GM23338 (cell line): Measurements from ENCODE around the gene MET. TPM values are rescaled to one million over a fixed set of nuclear protein-coding genes. Genes with fewer than 3 reads are reported as not detected.

Experiments used
- ATAC-seq: fragments of 200-7000 bp; cut with Tn5 transposase; 3 replicates; pipeline ENCODE4 v1.9.1; 2020
- DNase-seq: peaks from one replicate; pipeline ENCODE4 v3.0.0-alpha.2; 2015; ENCODE audit warnings: low spot score
- H2AFZ ChIP-seq: fragments of 200-600 bp; sonication (generic); 2 replicates; pipeline ENCODE4 v1.8.0; 2016; ENCODE audit warnings: antibody characterized with exemption, mild to moderate bottlenecking, moderate library complexity
- H3F3A ChIP-seq: fragments of 200-600 bp; sonication (generic); replicated peaks from 2 replicates; pipeline ENCODE4 v1.8.0; 2017; ENCODE audit warnings: antibody characterized with exemption, mixed run types, low read depth
- H3K27ac ChIP-seq: fragments of 200-600 bp; sonication (generic); 2 replicates; pipeline ENCODE4 v1.6.1; 2016; ENCODE audit warnings: low read depth
- H3K27me3 ChIP-seq: fragments of 200-600 bp; sonication (generic); 2 replicates; pipeline ENCODE4 v1.8.0; 2016; ENCODE audit warnings: mild to moderate bottlenecking, mixed run types, moderate library complexity; ENCODE audit not compliant: insufficient read depth
- H3K36me3 ChIP-seq: fragments of 200-600 bp; sonication (generic); 2 replicates; pipeline ENCODE4 v1.8.0; 2016; ENCODE audit warnings: mild to moderate bottlenecking; ENCODE audit not compliant: insufficient read depth
- H3K4me1 ChIP-seq: fragments of 200-600 bp; sonication (generic); 2 replicates; pipeline ENCODE4 v1.8.0; 2016; ENCODE audit warnings: mild to moderate bottlenecking, moderate library complexity; ENCODE audit not compliant: insufficient read depth
- H3K4me2 ChIP-seq: fragments of 200-600 bp; sonication (generic); 2 replicates; pipeline ENCODE4 v1.7.1; 2017; ENCODE audit warnings: mixed run types
- H3K4me3 ChIP-seq: fragments of 200-600 bp; sonication (generic); 2 replicates; pipeline ENCODE4 v1.6.1; 2016; ENCODE audit warnings: mixed run types
- H3K79me2 ChIP-seq: fragments of 200-600 bp; sonication (generic); replicated peaks from 2 replicates; pipeline ENCODE4 v1.8.0; 2017; ENCODE audit warnings: mild to moderate bottlenecking; ENCODE audit not compliant: insufficient read depth
- H3K9me2 ChIP-seq: fragments of 200-600 bp; sonication (generic); 2 replicates; pipeline ENCODE4 v1.8.0; 2017; ENCODE audit not compliant: insufficient read depth
- H4K20me1 ChIP-seq: fragments of 200-600 bp; sonication (generic); replicated peaks from 2 replicates; pipeline ENCODE4 v1.8.0; 2017; ENCODE audit warnings: mild to moderate bottlenecking; ENCODE audit not compliant: insufficient read depth
- H3K27ac Mint-ChIP-seq: 2 replicates; pipeline ENCODE4 v1.8.0; 2020; ENCODE audit warnings: inconsistent platforms, mild to moderate bottlenecking, moderate library complexity, mixed read lengths
- H3K27me3 Mint-ChIP-seq: 3 replicates; pipeline ENCODE4 v1.8.0; 2022; ENCODE audit warnings: low read depth, mild to moderate bottlenecking, moderate library complexity, mixed read lengths, inconsistent platforms; ENCODE audit not compliant: insufficient read depth, poor library complexity
- H3K36me3 Mint-ChIP-seq: 3 replicates; pipeline ENCODE4 v1.8.0; 2021; ENCODE audit warnings: low read depth, mild to moderate bottlenecking, inconsistent platforms, moderate library complexity, mixed read lengths
- H3K4me1 Mint-ChIP-seq: 3 replicates; pipeline ENCODE4 v1.8.0; 2020; ENCODE audit warnings: mild to moderate bottlenecking, inconsistent platforms, mixed read lengths
- H3K4me3 Mint-ChIP-seq: 3 replicates; pipeline ENCODE4 v1.8.0; 2021; ENCODE audit warnings: moderate library complexity, mild to moderate bottlenecking, inconsistent platforms, mixed read lengths
- H3K9me3 Mint-ChIP-seq: 3 replicates; pipeline ENCODE4 v1.8.0; 2020; ENCODE audit warnings: moderate library complexity, mild to moderate bottlenecking, inconsistent platforms, mixed read lengths
- CREB1 ChIP-seq: fragments of 250-450 bp; sonication (Bioruptor Pico); IDR thresholded peaks from 2 replicates; pipeline ENCODE4 v1.5.0; 2020; ENCODE audit warnings: low read depth, mild to moderate bottlenecking, moderate library complexity
- EZH2 ChIP-seq: fragments of 200-600 bp; sonication (generic); IDR thresholded peaks from one replicate; pipeline ENCODE4 v1.8.0; 2017; ENCODE audit warnings: antibody characterized with exemption, mild to moderate bottlenecking, low read depth; ENCODE audit not compliant: unreplicated experiment
- EZH2phosphoT487 ChIP-seq: fragments of 200-600 bp; sonication (generic); IDR thresholded peaks from one replicate; pipeline ENCODE4 v1.8.1; 2018; ENCODE audit warnings: antibody characterized with exemption; ENCODE audit not compliant: unreplicated experiment
- JUNB ChIP-seq: IDR thresholded peaks from one replicate; pipeline ENCODE4 v1.6.1; 2016; ENCODE audit warnings: antibody characterized with exemption; ENCODE audit not compliant: unreplicated experiment
- NANOG ChIP-seq: IDR thresholded peaks from 2 replicates; pipeline ENCODE4 v1.6.1; 2016; ENCODE audit warnings: antibody characterized with exemption, borderline replicate concordance
- POLR2AphosphoS5 ChIP-seq: IDR thresholded peaks from 2 replicates; pipeline ENCODE4 v1.6.1; 2016; ENCODE audit warnings: antibody characterized with exemption, low read depth
- STAT1 ChIP-seq: IDR thresholded peaks from one replicate; pipeline ENCODE4 v1.6.1; 2016; ENCODE audit warnings: antibody characterized with exemption; ENCODE audit not compliant: unreplicated experiment
- ZNF114 ChIP-seq: fragments of 250-450 bp; sonication (Bioruptor Pico); IDR thresholded peaks from 2 replicates; pipeline ENCODE4 v1.5.0; 2020; ENCODE audit warnings: mild to moderate bottlenecking, moderate library complexity
- ZNF331 ChIP-seq: fragments of 250-450 bp; sonication (Bioruptor Pico); IDR thresholded peaks from 2 replicates; pipeline ENCODE4 v1.5.0; 2020; ENCODE audit warnings: low read depth, mild to moderate bottlenecking, moderate library complexity
- polyA plus RNA-seq: library from polyadenylated mRNA; unstranded; fragments of >200 nt; fragmentation: Nextera tagmentation; extraction: Ambion mirVana; gene quantifications from 2 replicates; pipeline ENCODE4 v1.2.1, GENCODE V29; 2016
- total RNA-seq: library from RNA; depleted of rRNA; stranded (reverse); fragments of >200 nt; shearing (Covaris generic); gene quantifications from 2 replicates; pipeline ENCODE4 v1.2.3, GENCODE V29; 2014
- TF ChIP-seq, protein P1 (sequence below), 2 experiments: fragments of 200-600 bp in 1 of 2; sonication (generic) in 1 of 2; conservative IDR thresholded peaks; 2 replicates each; pipeline versions ENCODE4 v1.5.1 to v1.6.1; 2016 to 2017; ENCODE audit warnings: antibody characterized with exemption in 2 of 2, low read depth in 2 of 2, mild to moderate bottlenecking in 2 of 2, moderate library complexity in 1 of 2
- TF ChIP-seq, protein P2 (sequence below): IDR thresholded peaks from one replicate; pipeline ENCODE4 v1.6.1; 2018; ENCODE audit warnings: antibody characterized with exemption; ENCODE audit not compliant: unreplicated experiment
- TF ChIP-seq, protein P3 (sequence below): IDR thresholded peaks from 2 replicates; pipeline ENCODE4 v1.6.1; 2016; ENCODE audit warnings: antibody characterized with exemption
- TF ChIP-seq, protein P4 (sequence below): fragments of 250-450 bp; sonication (Bioruptor Pico); IDR thresholded peaks from 2 replicates; pipeline ENCODE4 v1.5.0; 2020; ENCODE audit warnings: mild to moderate bottlenecking, moderate library complexity

The MET gene
- total and polyA plus RNA-seq, 2 experiments from 2014 or later = 4.8 to 23.1 TPM

DNA sequence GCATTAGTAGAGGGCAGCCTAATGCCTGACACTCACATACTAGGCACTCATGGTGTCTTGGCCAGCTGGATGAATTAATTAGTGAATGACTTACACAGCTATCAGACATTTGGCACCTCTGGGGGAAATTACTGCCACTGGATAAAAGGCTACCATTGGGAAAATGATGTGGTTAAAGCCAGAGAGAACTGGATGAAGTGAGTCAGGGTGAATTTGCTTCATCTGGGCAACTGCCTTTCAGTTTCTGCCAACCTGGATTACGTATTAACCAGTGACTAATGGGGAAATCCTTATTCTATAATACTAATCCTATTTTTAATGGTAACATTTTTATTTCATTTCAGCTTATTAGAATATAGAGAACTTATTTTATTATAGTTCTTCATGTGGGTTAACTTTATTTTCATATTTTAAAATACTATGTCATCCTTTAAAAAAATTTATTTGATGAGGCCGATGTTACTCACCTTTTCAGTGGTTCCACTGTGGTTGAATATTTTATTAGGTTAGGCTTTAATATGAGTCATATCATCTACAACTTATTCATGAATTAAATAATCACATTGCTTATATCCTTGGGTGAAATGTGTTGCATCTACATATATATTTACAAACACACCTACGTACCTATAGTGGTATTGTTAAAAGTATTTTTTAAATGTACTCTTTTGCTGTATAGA is 104.8 kb downstream of the MET start:
- H3K79me2 ChIP-seq = no peaks in the 10 kb centered on the region
- H3K4me1 ChIP-seq = peaks cover 13% of the 10 kb centered on the region
- H3F3A ChIP-seq = no peaks in the 10 kb centered on the region
- H3K27ac Mint-ChIP-seq = no peak overlapping the region
- H3K9me3 Mint-ChIP-seq = no peaks in the 10 kb centered on the region
- no peak for TF ChIP-seq POLR2AphosphoS5
- TF ChIP-seq, protein P1, sequence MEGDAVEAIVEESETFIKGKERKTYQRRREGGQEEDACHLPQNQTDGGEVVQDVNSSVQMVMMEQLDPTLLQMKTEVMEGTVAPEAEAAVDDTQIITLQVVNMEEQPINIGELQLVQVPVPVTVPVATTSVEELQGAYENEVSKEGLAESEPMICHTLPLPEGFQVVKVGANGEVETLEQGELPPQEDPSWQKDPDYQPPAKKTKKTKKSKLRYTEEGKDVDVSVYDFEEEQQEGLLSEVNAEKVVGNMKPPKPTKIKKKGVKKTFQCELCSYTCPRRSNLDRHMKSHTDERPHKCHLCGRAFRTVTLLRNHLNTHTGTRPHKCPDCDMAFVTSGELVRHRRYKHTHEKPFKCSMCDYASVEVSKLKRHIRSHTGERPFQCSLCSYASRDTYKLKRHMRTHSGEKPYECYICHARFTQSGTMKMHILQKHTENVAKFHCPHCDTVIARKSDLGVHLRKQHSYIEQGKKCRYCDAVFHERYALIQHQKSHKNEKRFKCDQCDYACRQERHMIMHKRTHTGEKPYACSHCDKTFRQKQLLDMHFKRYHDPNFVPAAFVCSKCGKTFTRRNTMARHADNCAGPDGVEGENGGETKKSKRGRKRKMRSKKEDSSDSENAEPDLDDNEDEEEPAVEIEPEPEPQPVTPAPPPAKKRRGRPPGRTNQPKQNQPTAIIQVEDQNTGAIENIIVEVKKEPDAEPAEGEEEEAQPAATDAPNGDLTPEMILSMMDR (conservative IDR thresholded peaks at IDR 0.05; ENCODE audit: low read depth in 2 of 2) = no peak
- no peak for TF ChIP-seq EZH2phosphoT487
- TF ChIP-seq STAT1 = no peak
- TF ChIP-seq, protein P2, sequence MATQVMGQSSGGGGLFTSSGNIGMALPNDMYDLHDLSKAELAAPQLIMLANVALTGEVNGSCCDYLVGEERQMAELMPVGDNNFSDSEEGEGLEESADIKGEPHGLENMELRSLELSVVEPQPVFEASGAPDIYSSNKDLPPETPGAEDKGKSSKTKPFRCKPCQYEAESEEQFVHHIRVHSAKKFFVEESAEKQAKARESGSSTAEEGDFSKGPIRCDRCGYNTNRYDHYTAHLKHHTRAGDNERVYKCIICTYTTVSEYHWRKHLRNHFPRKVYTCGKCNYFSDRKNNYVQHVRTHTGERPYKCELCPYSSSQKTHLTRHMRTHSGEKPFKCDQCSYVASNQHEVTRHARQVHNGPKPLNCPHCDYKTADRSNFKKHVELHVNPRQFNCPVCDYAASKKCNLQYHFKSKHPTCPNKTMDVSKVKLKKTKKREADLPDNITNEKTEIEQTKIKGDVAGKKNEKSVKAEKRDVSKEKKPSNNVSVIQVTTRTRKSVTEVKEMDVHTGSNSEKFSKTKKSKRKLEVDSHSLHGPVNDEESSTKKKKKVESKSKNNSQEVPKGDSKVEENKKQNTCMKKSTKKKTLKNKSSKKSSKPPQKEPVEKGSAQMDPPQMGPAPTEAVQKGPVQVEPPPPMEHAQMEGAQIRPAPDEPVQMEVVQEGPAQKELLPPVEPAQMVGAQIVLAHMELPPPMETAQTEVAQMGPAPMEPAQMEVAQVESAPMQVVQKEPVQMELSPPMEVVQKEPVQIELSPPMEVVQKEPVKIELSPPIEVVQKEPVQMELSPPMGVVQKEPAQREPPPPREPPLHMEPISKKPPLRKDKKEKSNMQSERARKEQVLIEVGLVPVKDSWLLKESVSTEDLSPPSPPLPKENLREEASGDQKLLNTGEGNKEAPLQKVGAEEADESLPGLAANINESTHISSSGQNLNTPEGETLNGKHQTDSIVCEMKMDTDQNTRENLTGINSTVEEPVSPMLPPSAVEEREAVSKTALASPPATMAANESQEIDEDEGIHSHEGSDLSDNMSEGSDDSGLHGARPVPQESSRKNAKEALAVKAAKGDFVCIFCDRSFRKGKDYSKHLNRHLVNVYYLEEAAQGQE = no peak
- TF ChIP-seq CREB1 (CRISPR knock-in tag) = no peak
- TF ChIP-seq, protein P3, sequence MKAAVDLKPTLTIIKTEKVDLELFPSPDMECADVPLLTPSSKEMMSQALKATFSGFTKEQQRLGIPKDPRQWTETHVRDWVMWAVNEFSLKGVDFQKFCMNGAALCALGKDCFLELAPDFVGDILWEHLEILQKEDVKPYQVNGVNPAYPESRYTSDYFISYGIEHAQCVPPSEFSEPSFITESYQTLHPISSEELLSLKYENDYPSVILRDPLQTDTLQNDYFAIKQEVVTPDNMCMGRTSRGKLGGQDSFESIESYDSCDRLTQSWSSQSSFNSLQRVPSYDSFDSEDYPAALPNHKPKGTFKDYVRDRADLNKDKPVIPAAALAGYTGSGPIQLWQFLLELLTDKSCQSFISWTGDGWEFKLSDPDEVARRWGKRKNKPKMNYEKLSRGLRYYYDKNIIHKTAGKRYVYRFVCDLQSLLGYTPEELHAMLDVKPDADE = no peak
- no peak for TF ChIP-seq ZNF331 (CRISPR knock-in tag)
- no peak for TF ChIP-seq ZNF114 (CRISPR knock-in tag)
- TF ChIP-seq EZH2 = no peak
- TF ChIP-seq, protein P4, sequence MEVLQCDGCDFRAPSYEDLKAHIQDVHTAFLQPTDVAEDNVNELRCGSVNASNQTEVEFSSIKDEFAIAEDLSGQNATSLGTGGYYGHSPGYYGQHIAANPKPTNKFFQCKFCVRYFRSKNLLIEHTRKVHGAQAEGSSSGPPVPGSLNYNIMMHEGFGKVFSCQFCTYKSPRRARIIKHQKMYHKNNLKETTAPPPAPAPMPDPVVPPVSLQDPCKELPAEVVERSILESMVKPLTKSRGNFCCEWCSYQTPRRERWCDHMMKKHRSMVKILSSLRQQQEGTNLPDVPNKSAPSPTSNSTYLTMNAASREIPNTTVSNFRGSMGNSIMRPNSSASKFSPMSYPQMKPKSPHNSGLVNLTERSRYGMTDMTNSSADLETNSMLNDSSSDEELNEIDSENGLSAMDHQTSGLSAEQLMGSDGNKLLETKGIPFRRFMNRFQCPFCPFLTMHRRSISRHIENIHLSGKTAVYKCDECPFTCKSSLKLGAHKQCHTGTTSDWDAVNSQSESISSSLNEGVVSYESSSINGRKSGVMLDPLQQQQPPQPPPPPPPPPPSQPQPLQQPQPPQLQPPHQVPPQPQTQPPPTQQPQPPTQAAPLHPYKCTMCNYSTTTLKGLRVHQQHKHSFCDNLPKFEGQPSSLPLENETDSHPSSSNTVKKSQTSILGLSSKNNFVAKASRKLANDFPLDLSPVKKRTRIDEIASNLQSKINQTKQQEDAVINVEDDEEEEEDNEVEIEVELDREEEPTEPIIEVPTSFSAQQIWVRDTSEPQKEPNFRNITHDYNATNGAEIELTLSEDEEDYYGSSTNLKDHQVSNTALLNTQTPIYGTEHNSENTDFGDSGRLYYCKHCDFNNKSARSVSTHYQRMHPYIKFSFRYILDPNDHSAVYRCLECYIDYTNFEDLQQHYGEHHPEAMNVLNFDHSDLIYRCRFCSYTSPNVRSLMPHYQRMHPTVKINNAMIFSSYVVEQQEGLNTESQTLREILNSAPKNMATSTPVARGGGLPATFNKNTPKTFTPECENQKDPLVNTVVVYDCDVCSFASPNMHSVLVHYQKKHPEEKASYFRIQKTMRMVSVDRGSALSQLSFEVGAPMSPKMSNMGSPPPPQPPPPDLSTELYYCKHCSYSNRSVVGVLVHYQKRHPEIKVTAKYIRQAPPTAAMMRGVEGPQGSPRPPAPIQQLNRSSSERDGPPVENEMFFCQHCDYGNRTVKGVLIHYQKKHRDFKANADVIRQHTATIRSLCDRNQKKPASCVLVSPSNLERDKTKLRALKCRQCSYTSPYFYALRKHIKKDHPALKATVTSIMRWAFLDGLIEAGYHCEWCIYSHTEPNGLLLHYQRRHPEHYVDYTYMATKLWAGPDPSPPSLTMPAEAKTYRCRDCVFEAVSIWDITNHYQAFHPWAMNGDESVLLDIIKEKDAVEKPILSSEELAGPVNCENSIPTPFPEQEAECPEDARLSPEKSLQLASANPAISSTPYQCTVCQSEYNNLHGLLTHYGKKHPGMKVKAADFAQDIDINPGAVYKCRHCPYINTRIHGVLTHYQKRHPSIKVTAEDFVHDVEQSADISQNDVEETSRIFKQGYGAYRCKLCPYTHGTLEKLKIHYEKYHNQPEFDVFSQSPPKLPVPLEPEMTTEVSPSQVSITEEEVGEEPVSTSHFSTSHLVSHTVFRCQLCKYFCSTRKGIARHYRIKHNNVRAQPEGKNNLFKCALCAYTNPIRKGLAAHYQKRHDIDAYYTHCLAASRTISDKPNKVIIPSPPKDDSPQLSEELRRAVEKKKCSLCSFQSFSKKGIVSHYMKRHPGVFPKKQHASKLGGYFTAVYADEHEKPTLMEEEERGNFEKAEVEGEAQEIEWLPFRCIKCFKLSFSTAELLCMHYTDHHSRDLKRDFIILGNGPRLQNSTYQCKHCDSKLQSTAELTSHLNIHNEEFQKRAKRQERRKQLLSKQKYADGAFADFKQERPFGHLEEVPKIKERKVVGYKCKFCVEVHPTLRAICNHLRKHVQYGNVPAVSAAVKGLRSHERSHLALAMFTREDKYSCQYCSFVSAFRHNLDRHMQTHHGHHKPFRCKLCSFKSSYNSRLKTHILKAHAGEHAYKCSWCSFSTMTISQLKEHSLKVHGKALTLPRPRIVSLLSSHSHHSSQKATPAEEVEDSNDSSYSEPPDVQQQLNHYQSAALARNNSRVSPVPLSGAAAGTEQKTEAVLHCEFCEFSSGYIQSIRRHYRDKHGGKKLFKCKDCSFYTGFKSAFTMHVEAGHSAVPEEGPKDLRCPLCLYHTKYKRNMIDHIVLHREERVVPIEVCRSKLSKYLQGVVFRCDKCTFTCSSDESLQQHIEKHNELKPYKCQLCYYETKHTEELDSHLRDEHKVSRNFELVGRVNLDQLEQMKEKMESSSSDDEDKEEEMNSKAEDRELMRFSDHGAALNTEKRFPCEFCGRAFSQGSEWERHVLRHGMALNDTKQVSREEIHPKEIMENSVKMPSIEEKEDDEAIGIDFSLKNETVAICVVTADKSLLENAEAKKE = no peak
- no peak for TF ChIP-seq JUNB
- no peak for TF ChIP-seq NANOG
- H3K9me2 ChIP-seq = no peaks in the 10 kb centered on the region
- peaks cover 8% of the 10 kb centered on the region for H3K4me1 Mint-ChIP-seq
- no peak overlapping the region for H3K4me3 ChIP-seq
- no peak for DNase-seq
- H3K27me3 ChIP-seq = peaks cover 34% of the 10 kb centered on the region; the same call in 1 of the 2 replicates
- H3K36me3 ChIP-seq = no peaks in the 10 kb centered on the region
- H3K27me3 Mint-ChIP-seq = peaks cover 3% of the 10 kb centered on the region
- H4K20me1 ChIP-seq = peaks cover 11% of the 10 kb centered on the region; the same call in 1 of the 2 replicates
- H3K27ac ChIP-seq = no peak overlapping the region
- no peak overlapping the region for H2AFZ ChIP-seq
- no peak overlapping the region for H3K4me3 Mint-ChIP-seq
- no peak overlapping the region for H3K4me2 ChIP-seq
- H3K36me3 Mint-ChIP-seq = no peaks in the 10 kb centered on the region
- ATAC-seq = no peak
